Smooth muscle cell (in vitro differentiated cells): ENCODE results near the gene TGM5. TPM values are rescaled to one million over a fixed set of nuclear protein-coding genes. Genes with fewer than 3 reads are reported as not detected.

Experiments used
- DNase-seq: peaks from one replicate; lab custom pipeline; 2025; ENCODE audit not compliant: unreplicated experiment; lab: John Stamatoyannopoulos, UW
- H2AFZ ChIP-seq: fragments of 200-600 bp; sonication (generic); 2 replicates; pipeline ENCODE4 v1.6.0; 2016; ENCODE audit warnings: antibody characterized with exemption, low read depth, mild to moderate bottlenecking
- H3F3A ChIP-seq: fragments of 200-600 bp; sonication (generic); 2 replicates; pipeline ENCODE4 v1.6.0; 2017; ENCODE audit warnings: antibody characterized with exemption, low read depth
- H3K27ac ChIP-seq: fragments of 200-600 bp; sonication (generic); 2 replicates; pipeline ENCODE4 v1.5.1; 2016; ENCODE audit warnings: low read depth, mild to moderate bottlenecking
- H3K27me3 ChIP-seq: fragments of 200-600 bp; sonication (generic); 2 replicates; pipeline ENCODE4 v1.6.1; 2016; ENCODE audit warnings: low read depth, mild to moderate bottlenecking
- H3K36me3 ChIP-seq: fragments of 200-600 bp; sonication (generic); 2 replicates; pipeline ENCODE4 v1.5.1; 2016; ENCODE audit warnings: low read depth
- H3K4me1 ChIP-seq: fragments of 200-600 bp; sonication (generic); 2 replicates; pipeline ENCODE4 v1.5.1; 2016; ENCODE audit warnings: low read depth
- H3K4me2 ChIP-seq: fragments of 200-600 bp; sonication (generic); 2 replicates; pipeline ENCODE4 v1.6.0; 2016; ENCODE audit warnings: mild to moderate bottlenecking
- H3K4me3 ChIP-seq: fragments of 200-600 bp; sonication (generic); 2 replicates; pipeline ENCODE4 v1.5.1; 2016; ENCODE audit warnings: mild to moderate bottlenecking
- H3K79me2 ChIP-seq: fragments of 200-600 bp; sonication (generic); 2 replicates; pipeline ENCODE4 v1.6.0; 2016; ENCODE audit warnings: low read depth, mild to moderate bottlenecking
- H3K9ac ChIP-seq: fragments of 200-600 bp; sonication (generic); 2 replicates; pipeline ENCODE4 v1.6.0; 2016; ENCODE audit warnings: low read depth
- H3K9me3 ChIP-seq: fragments of 200-600 bp; sonication (generic); replicated peaks from 2 replicates; pipeline ENCODE4 v1.5.1; 2016; ENCODE audit warnings: low read depth
- H4K20me1 ChIP-seq: fragments of 200-600 bp; sonication (generic); 2 replicates; pipeline ENCODE4 v1.6.0; 2016; ENCODE audit warnings: low read depth
- WGBS: methylation state at CpG from one replicate; pipeline ENCODE4 v1.1.7; 2016; ENCODE audit warnings: low lambda C conversion rate; 5-methylcytosine and 5-hydroxymethylcytosine counted together
- polyA plus RNA-seq: library from polyadenylated mRNA; unstranded; fragments of >200 nt; fragmentation: Nextera tagmentation; extraction: Ambion mirVana; gene quantifications from 2 replicates; pipeline ENCODE4 v1.2.1, GENCODE V29; 2016
- total RNA-seq: library from RNA; depleted of rRNA; stranded (reverse); fragments of >200 nt; gene quantifications from 2 replicates; pipeline ENCODE4 v1.2.3, GENCODE V29; 2014
- TF ChIP-seq, protein P1 (sequence below): fragments of 200-600 bp; sonication (generic); IDR thresholded peaks from 2 replicates; pipeline ENCODE4 v1.5.1; 2017; ENCODE audit warnings: borderline replicate concordance, mild to moderate bottlenecking, antibody characterized with exemption; ENCODE audit not compliant: insufficient read depth, poor library complexity, severe bottlenecking

TGM5 gene
- total and polyA plus RNA-seq, 2 experiments from 2014 or later = 0.08 to 2.5 TPM

DNA sequence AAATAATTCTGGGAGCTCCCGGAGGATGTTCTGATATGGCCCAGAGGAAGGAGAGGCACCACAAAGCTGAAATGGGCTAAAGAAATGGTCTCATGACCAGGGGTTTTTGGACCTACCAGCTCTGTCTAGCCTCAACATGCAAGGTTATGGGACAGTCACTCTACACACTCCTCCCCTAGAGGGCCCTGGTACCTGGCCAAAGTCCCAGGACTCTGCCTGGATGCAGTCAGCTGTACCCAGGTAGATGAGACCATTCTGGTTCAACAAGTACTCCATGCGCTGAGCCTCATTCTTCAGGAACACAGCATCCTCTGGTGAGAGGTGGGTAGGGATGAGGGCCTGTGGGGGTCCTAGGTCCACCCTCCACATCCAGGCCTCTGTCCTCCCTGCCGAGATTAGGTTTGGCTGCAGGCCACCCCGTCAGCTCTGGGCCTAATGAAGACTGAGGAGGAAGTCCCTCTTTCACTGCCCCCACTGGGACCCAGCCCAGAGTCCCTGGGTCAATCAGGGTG is 55.4 kb downstream of the TGM5 start:
- Histone ChIP-seq H4K20me1 (no peaks in the 10 kb centered on the region), H3K79me2 (no peaks in the 10 kb centered on the region), H3K4me3 (no peak overlapping the region), H3F3A (no peaks in the 10 kb centered on the region), H3K27me3 (peaks cover 34% of the 10 kb centered on the region), H3K36me3 (no peaks in the 10 kb centered on the region), H3K27ac (no peak overlapping the region), H2AFZ (no peak overlapping the region), H3K9me3 (no peaks in the 10 kb centered on the region), H3K4me2 (no peak overlapping the region), H3K9ac (no peak overlapping the region), H3K4me1 (no peaks in the 10 kb centered on the region)
- TF ChIP-seq, protein P1, sequence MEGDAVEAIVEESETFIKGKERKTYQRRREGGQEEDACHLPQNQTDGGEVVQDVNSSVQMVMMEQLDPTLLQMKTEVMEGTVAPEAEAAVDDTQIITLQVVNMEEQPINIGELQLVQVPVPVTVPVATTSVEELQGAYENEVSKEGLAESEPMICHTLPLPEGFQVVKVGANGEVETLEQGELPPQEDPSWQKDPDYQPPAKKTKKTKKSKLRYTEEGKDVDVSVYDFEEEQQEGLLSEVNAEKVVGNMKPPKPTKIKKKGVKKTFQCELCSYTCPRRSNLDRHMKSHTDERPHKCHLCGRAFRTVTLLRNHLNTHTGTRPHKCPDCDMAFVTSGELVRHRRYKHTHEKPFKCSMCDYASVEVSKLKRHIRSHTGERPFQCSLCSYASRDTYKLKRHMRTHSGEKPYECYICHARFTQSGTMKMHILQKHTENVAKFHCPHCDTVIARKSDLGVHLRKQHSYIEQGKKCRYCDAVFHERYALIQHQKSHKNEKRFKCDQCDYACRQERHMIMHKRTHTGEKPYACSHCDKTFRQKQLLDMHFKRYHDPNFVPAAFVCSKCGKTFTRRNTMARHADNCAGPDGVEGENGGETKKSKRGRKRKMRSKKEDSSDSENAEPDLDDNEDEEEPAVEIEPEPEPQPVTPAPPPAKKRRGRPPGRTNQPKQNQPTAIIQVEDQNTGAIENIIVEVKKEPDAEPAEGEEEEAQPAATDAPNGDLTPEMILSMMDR = no peak
- 95% methylated on average over 4 of the region's 4 CpGs for WGBS
- no peak for DNase-seq

DNA sequence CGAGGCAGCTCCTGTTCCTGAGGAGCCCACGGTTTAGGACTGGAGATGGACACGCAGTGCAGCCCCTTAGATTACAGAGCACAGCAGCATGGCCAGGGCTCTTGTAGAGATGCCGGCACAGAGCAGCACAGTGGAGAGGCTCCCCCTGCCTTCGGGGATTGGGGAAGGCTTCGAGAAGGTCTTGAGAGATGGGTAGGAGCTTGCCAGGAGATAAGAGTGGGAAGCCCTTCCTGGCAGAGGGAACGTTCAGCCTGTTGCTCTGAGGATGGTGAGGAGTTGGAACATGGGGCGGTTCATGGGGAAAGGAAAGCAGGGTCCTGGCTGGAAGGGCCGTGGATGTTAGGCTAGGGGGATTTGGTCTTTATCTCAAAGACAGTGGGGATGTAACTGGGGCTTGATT is 55.9 kb downstream of the TGM5 start:
- Histone ChIP-seq H3K4me3 (no peak overlapping the region), H3K9me3 (no peaks in the 10 kb centered on the region), H3K36me3 (no peaks in the 10 kb centered on the region), H3K27ac (no peak overlapping the region), H3K27me3 (peaks cover 38% of the 10 kb centered on the region), H4K20me1 (no peaks in the 10 kb centered on the region), H3K4me2 (no peak overlapping the region), H3K79me2 (no peaks in the 10 kb centered on the region), H3K4me1 (no peaks in the 10 kb centered on the region), H3K9ac (no peak overlapping the region), H3F3A (no peaks in the 10 kb centered on the region), H2AFZ (no peak overlapping the region)
- TF ChIP-seq, protein P1 = no peak
- WGBS = 84% methylated on average over 9 of the region's 9 CpGs
- DNase-seq = no peak

DNA sequence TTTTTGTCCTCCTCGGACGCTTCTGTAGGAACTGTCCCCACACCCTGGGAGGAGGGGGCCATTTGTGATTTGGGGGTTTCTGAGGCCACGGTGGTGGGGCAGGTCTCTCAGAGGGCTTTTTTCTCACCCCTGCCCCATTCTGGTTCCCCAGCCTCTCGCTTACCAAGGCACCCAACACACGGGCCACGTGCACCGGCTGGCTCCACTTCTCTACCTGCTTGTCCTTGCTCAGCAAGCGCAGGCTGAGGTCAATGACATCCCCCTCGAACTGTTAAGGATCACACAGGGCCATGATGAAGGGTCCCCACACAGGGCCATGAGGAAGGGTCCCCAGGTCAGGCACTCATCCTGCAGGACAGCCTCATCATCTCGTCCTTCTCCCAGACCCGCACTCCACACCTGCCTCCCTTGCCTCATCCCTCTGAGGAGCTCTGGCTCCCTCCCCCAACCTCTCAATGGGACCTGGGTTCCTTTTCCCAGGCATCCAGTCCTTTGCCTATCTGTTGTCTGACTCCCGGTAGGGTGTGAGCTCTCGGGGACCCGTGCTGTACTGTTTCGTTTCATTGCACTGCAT is 56.5 kb downstream of the TGM5 start:
- Histone ChIP-seq H2AFZ (no peak overlapping the region), H3K36me3 (no peaks in the 10 kb centered on the region), H3F3A (no peaks in the 10 kb centered on the region), H3K4me2 (no peak overlapping the region), H3K9me3 (no peaks in the 10 kb centered on the region), H4K20me1 (no peaks in the 10 kb centered on the region), H3K4me1 (no peaks in the 10 kb centered on the region), H3K27ac (no peak overlapping the region), H3K4me3 (no peak overlapping the region), H3K79me2 (no peaks in the 10 kb centered on the region), H3K27me3 (peaks cover 38% of the 10 kb centered on the region), H3K9ac (no peak overlapping the region)
- 92% methylated on average over 15 of the region's 15 CpGs for WGBS
- no peak for DNase-seq
- TF ChIP-seq, protein P1 = no peak
